Large intestine (tissue), 3 donors: ENCODE data around the gene SLC45A3. TPM values are rescaled to one million over a fixed set of nuclear protein-coding genes. Genes with fewer than 3 reads are reported as not detected.

ENCODE experiments used
- DNase-seq, 2 donors: peaks; one replicate each; pipeline versions ENCODE4 v3.0.0 to v3.0.0-alpha.2; 2013
- H3K27ac ChIP-seq: one replicate; pipeline ENCODE4 v1.5.1; 2013; ENCODE audit warnings: low read length
- H3K27me3 ChIP-seq: 2 replicates; pipeline ENCODE4 v1.6.1; 2013; ENCODE audit warnings: low read length; ENCODE audit not compliant: control insufficient read depth, insufficient read depth
- H3K36me3 ChIP-seq: 2 replicates; pipeline ENCODE4 v1.6.1; 2013; ENCODE audit warnings: low read length; ENCODE audit not compliant: control insufficient read depth, insufficient read depth
- H3K4me1 ChIP-seq: one replicate; pipeline ENCODE4 v1.6.1; 2013; ENCODE audit warnings: low read length; ENCODE audit not compliant: control insufficient read depth, insufficient read depth
- H3K4me3 ChIP-seq: one replicate; pipeline ENCODE4 v1.5.1; 2013; ENCODE audit warnings: low read length
- H3K9me3 ChIP-seq: one replicate; pipeline ENCODE4 v1.6.1; 2013; ENCODE audit warnings: mild to moderate bottlenecking, low read depth, low read length, moderate library complexity; ENCODE audit not compliant: control insufficient read depth
- WGBS: methylation state at CpG from one replicate; pipeline ENCODE4 v1.1.5; 2013; ENCODE audit warnings: low lambda C conversion rate; ENCODE audit not compliant: insufficient coverage; 5-methylcytosine and 5-hydroxymethylcytosine counted together
- polyA plus RNA-seq: library from polyadenylated mRNA; unstranded; fragments of 120-200 nt; gene quantifications from one replicate; pipeline ENCODE4 v1.2.1, GENCODE V29; 2013

Gene SLC45A3
- polyA plus RNA-seq, 1 donor, result 9.3 TPM

- H3K27me3 ChIP-seq, result no peaks in the 10 kb centered on the region
- 93% methylated on average over 3 of the region's 5 CpGs for WGBS
- no peak overlapping the region for H3K27ac ChIP-seq
- H3K4me1 ChIP-seq, result peaks cover 6% of the 10 kb centered on the region
- H3K36me3 ChIP-seq, result peaks cover 25% of the 10 kb centered on the region
- no peak overlapping the region for H3K4me3 ChIP-seq
- DNase-seq, result no peak
- H3K9me3 ChIP-seq, result no peaks in the 10 kb centered on the region
Observed at GRCh38 chr1:205714190-205714905, 34.0 kb upstream of the SLC45A3 start.

- H3K9me3 ChIP-seq, result no peaks in the 10 kb centered on the region
- no peak overlapping the region for H3K4me3 ChIP-seq
- 55% methylated on average over 4 of the region's 8 CpGs for WGBS
- DNase-seq, result peak; percentile 66 to 74
- no peaks in the 10 kb centered on the region for H3K27me3 ChIP-seq
- H3K27ac ChIP-seq, result no peak overlapping the region
- H3K36me3 ChIP-seq, result peaks cover 6% of the 10 kb centered on the region
- H3K4me1 ChIP-seq, result peaks cover 6% of the 10 kb centered on the region
Observed at GRCh38 chr1:205711105-205712048, 31.1 kb upstream of the SLC45A3 start.

- H3K27ac ChIP-seq, result no peak overlapping the region
- no peaks in the 10 kb centered on the region for H3K9me3 ChIP-seq
- H3K4me1 ChIP-seq, result peaks cover 6% of the 10 kb centered on the region
- peaks cover 2% of the 10 kb centered on the region for H3K36me3 ChIP-seq
- WGBS, result 50% methylated on average over 1 of the region's 1 CpG
- H3K27me3 ChIP-seq, result no peaks in the 10 kb centered on the region
- no peak for DNase-seq
- no peak overlapping the region for H3K4me3 ChIP-seq
Observed at GRCh38 chr1:205710201-205711062, 30.1 kb upstream of the SLC45A3 start.

DNA sequence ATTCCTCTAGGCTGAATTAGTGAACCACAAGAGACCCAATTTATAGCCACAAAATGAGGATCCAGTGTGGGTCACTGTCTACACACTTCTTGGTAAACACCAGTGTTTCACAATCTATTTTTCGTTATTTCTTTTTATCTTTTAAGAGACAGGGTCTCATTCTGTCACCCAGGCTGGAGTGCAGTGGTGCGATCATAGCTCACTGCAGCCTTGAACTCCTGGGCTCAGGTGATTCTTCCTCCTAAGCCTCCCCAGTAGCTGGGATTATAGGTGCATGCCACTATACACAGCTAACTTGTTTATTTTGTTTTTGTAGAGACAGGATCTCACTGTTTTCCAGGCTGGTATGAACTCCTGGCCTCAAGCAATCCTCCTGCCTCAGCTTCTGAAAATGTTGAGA is 29.3 kb upstream of the SLC45A3 start:
- no peak for DNase-seq
- no peaks in the 10 kb centered on the region for H3K36me3 ChIP-seq
- no peaks in the 10 kb centered on the region for H3K9me3 ChIP-seq
- whole genome bisulfite sequencing, result no CpG with 5 or more reads among the region's 2 CpGs
- no peaks in the 10 kb centered on the region for H3K27me3 ChIP-seq
- H3K4me1 ChIP-seq, result peaks cover 6% of the 10 kb centered on the region
- H3K4me3 ChIP-seq, result no peak overlapping the region
- H3K27ac ChIP-seq, result no peak overlapping the region

DNA sequence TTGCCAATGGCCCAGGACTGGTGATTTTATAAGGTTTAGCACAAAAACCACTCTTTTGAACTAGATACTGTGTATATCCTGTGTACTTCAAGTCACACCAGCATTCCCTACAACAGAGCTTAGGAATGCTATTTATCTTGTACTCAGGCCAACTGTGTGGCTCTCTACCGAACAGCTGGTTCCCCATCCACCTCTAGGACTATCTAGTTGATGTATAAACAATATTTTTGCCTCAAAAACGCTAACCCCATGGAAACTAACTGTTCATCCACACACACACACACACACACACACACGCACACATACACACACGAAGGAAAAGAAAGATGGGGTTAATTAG is 28.7 kb upstream of the SLC45A3 start:
- Histone ChIP-seq H3K9me3 (no peaks in the 10 kb centered on the region), H3K4me1 (peaks cover 6% of the 10 kb centered on the region), H3K27me3 (no peaks in the 10 kb centered on the region), H3K36me3 (no peaks in the 10 kb centered on the region), H3K27ac (no peak overlapping the region), H3K4me3 (no peak overlapping the region)
- DNase-seq, result no peak
- WGBS, result no CpG with 5 or more reads among the region's 4 CpGs

DNA sequence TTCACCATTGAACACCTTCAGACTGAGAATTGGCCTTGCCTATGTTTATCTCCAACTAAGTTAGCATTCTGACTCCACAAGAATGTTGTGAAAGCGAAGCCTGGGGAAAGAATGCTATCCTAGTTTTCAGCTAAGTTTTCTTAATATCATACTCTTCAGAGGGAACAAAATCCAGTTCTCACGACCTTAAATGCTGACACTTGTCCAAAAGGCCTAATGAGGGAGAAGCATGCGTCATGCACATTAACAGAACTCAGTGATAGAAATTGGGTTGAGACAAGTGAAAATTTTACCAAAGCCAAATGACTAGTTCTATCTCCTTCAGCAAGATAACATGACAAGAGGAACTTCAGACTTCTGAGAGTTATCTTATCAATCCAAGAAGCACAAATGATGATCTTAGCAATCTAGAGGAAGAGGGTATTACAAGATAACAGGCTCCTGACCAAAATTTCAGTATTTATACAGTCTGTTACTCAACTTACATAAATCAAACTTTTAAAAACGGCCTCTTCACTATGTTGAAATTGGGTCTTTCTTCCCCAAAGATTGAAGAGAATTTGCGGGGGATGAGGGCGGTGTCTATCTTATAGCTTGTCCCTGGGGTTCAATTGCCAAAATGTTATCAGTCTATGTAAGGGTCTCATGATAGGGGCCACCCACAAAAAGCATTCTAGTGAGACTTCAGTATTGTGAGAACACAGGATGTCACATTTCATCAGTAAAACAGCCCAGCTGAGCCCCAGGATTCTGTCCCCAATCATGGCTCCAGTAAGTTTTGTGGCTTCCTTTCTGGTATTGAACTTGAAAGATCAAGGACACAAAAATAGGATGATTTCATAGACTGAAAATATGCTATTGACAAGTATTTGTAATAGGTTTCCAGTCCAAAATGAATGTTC is 26.5 kb upstream of the SLC45A3 start:
- Histone ChIP-seq H3K36me3 (no peaks in the 10 kb centered on the region), H3K9me3 (no peaks in the 10 kb centered on the region), H3K27ac (no peak overlapping the region), H3K4me1 (peaks cover 6% of the 10 kb centered on the region), H3K4me3 (no peak overlapping the region), H3K27me3 (no peaks in the 10 kb centered on the region)
- DNase-seq, result no peak
- WGBS, result 84% methylated on average over 3 of the region's 6 CpGs

DNA sequence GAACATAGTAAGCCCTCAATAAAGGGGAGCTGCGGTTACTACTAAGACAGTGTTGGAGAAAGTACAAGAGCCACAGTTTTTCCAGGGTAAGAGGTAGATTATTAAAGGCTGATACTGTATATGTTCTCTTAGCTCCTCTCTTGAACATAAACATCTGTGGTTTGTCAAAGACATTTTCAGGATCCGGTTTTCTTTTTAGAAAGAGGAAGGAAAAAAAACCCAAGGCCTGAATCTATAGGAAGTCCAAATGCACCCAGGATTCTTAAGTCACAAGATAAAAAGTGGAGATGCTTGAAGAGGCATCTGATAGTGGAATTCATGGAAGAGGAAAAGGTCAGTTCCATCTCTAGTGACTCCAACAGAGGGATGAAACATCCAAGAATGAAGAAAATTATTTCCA is 24.6 kb upstream of the SLC45A3 start:
- Histone ChIP-seq H3K4me3 (no peak overlapping the region), H3K9me3 (no peaks in the 10 kb centered on the region), H3K4me1 (peaks cover 6% of the 10 kb centered on the region), H3K36me3 (no peaks in the 10 kb centered on the region), H3K27ac (no peak overlapping the region), H3K27me3 (no peaks in the 10 kb centered on the region)
- no peak for DNase-seq
- WGBS, result 67% methylated on average over 1 of the region's 2 CpGs

- no CpG with 5 or more reads among the region's 1 CpG for WGBS
- H3K4me3 ChIP-seq, result no peak overlapping the region
- H3K4me1 ChIP-seq, result no peaks in the 10 kb centered on the region
- no peak overlapping the region for H3K27ac ChIP-seq
- no peak for DNase-seq
- no peaks in the 10 kb centered on the region for H3K27me3 ChIP-seq
- no peaks in the 10 kb centered on the region for H3K36me3 ChIP-seq
- no peaks in the 10 kb centered on the region for H3K9me3 ChIP-seq
Observed at GRCh38 chr1:205703072-205703471, 22.8 kb upstream of the SLC45A3 start.

GRCh38 chr1:205701891-205702290 is 21.6 kb upstream of the SLC45A3 start:
- no peak overlapping the region for H3K27ac ChIP-seq
- H3K4me1 ChIP-seq, result peaks cover 6% of the 10 kb centered on the region
- H3K36me3 ChIP-seq, result no peaks in the 10 kb centered on the region
- no peak overlapping the region for H3K4me3 ChIP-seq
- H3K27me3 ChIP-seq, result no peaks in the 10 kb centered on the region
- 80% methylated on average over 1 of the region's 4 CpGs for WGBS
- no peak for DNase-seq
- H3K9me3 ChIP-seq, result no peaks in the 10 kb centered on the region
